Activated CD4-positive, alpha-beta T cell treated with anti-CD3 and anti-CD28 coated beads, Interleukin-2, amount 10 ng/mL, durations not matched to agents 24 days and 14 days (primary cell): ENCODE results near the gene SLC38A7. TPM values are rescaled to one million over a fixed set of nuclear protein-coding genes. Genes with fewer than 3 reads are reported as not detected.
A peak's percentile ranks its signal among the peaks of the same experiment; 100 is the strongest.
"Not testable (repeated sequence)": the region's sequence is repeated elsewhere in the genome, so short reads cannot be mapped to it uniquely, and the experiment has no call there.

ENCODE experiments used
- DNase-seq: peaks from one replicate; pipeline ENCODE4 v3.0.0; 2022
- H3K27ac Mint-ChIP-seq: one replicate; pipeline ENCODE4 v1.8.0; 2022; ENCODE audit warnings: mild to moderate bottlenecking, mixed read lengths
- H3K27me3 Mint-ChIP-seq: one replicate; pipeline ENCODE4 v1.8.0; 2022; ENCODE audit warnings: mixed read lengths
- H3K36me3 Mint-ChIP-seq: one replicate; pipeline ENCODE4 v1.8.0; 2022; ENCODE audit warnings: low read depth, mild to moderate bottlenecking, mixed read lengths
- H3K4me1 Mint-ChIP-seq: one replicate; pipeline ENCODE4 v1.8.0; 2021; ENCODE audit warnings: mixed read lengths
- H3K4me3 Mint-ChIP-seq: one replicate; pipeline ENCODE4 v1.8.0; 2022; ENCODE audit warnings: mild to moderate bottlenecking, moderate library complexity, mixed read lengths
- H3K9me3 Mint-ChIP-seq: one replicate; pipeline ENCODE4 v1.8.0; 2021; ENCODE audit warnings: mixed read lengths
- intact Hi-C: fragments of 100-400 bp; cut with micrococcal nuclease; formaldehyde crosslinking; loops from one replicate; pipeline ENCODE4 v1.15.1; 2023
- total RNA-seq: library from RNA; stranded (reverse); gene quantifications from 2 replicates; pipeline ENCODE4 v1.2.3, GENCODE V29; 2022

SLC38A7 gene
- total RNA-seq, 1 donor from 2014 or later: 10.8 TPM

DNA sequence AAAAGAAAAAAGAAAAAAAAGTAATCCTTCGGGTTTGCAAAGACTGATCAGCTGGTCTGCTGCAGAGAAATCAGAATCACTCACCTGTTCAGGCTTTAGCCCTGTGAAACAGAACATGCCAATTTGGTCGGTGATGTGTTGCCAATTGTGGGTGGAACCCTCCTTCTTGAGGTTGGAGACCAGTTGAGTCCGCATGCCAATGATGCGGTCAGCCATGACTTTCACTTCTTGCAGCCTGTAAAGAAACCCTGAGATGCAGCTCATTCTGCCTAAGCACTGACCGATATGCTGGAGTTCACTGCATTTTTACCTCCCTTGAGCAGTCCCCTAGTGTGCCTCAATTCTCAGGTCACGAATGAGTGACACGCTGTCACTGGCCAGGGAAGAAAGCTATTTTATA, 24.8 kb upstream of the SLC38A7 start:
- H3K4me3 Mint-ChIP-seq: no peak overlapping the region
- DNase-seq: no peak
- H3K4me1 Mint-ChIP-seq: no peaks in the 10 kb centered on the region
- H3K27ac Mint-ChIP-seq: no peak overlapping the region
- peaks cover 43% of the 10 kb centered on the region for H3K36me3 Mint-ChIP-seq
- H3K27me3 Mint-ChIP-seq: no peaks in the 10 kb centered on the region
- no peaks in the 10 kb centered on the region for H3K9me3 Mint-ChIP-seq
- intact Hi-C loops: no loop called here

DNA sequence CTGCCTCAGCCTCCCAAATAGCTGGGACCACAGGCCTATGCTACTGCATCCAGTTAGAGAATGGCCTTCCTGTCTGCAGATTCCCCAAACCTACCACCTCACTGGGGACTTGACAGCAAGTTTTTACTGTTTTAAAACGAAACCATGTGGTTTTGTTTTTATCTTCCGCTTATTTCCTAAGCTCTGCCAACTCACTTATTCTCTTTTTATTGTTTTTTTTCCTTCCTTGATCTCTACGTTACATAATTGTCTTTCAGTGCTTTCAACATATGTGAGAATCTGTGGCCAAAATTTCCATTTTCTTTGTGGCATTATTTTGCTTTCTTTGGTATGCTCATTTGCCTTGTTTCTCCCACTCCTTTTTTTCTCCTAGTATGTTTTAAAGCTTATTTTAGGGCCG, 14.6 kb upstream of the SLC38A7 start:
- DNase-seq: no peak
- H3K36me3 Mint-ChIP-seq: peaks cover under 1% of the 10 kb centered on the region
- intact Hi-C loops: no loop called here
- no peaks in the 10 kb centered on the region for H3K27me3 Mint-ChIP-seq
- H3K4me3 Mint-ChIP-seq: no peak overlapping the region
- no peak overlapping the region for H3K27ac Mint-ChIP-seq
- H3K9me3 Mint-ChIP-seq: no peaks in the 10 kb centered on the region
- peaks cover 4% of the 10 kb centered on the region for H3K4me1 Mint-ChIP-seq

DNA sequence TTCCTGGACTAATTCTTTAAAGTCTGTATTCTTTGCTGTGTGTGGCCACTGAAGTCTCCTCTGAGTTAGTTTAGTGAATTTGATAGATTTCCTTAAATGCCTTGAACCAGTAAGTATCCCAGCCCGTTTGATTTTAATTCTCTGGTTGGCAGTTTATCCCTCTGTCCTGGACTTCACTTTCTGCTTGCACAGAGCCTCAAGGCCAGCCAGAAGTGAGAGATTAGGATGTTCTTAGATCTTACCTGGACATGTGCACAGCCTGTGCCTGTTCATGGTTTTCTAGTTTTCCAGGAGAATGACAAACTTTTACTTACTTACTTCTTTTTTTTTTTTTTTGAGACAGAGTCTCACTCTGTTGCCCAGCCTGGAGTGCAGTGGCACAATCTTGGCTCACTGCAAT, 10.8 kb upstream of the SLC38A7 start:
- intact Hi-C loops: no loop called here
- no peaks in the 10 kb centered on the region for H3K36me3 Mint-ChIP-seq

DNA sequence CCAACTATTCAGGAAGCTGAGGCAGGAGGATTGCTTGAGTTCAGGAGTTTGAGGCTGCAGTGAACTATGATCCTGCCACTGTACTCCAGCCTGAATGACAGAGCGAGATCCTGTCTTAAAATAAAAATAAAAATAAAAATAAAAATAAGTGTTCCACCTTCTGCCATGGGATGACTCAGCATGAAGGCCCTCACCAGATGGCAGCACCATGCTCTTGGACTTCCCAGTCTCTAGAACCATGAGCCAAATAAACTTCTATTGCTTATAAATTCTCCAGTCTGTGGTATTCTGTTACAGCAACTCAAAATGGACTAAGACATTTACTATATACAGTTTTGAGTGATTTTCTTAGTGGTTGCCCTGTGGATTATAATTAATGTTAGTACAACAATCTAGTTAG, 7.9 kb upstream of the SLC38A7 start:
- no peak for DNase-seq
- Mint-ChIP-seq H3K27me3 (peaks cover 9% of the 10 kb centered on the region), H3K27ac (no peak overlapping the region), H3K4me3 (no peak overlapping the region), H3K36me3 (no peaks in the 10 kb centered on the region), H3K9me3 (no peaks in the 10 kb centered on the region), H3K4me1 (no peaks in the 10 kb centered on the region)
- intact Hi-C loops: no loop called here

More for the DNA sequence above, 10.8 kb upstream of the SLC38A7 start:
- peaks cover 2% of the 10 kb centered on the region for H3K27me3 Mint-ChIP-seq
- H3K27ac Mint-ChIP-seq: no peak overlapping the region
- H3K9me3 Mint-ChIP-seq: no peaks in the 10 kb centered on the region
- no peak overlapping the region for H3K4me3 Mint-ChIP-seq
- DNase-seq: no peak
- H3K4me1 Mint-ChIP-seq: peaks cover 4% of the 10 kb centered on the region

DNA sequence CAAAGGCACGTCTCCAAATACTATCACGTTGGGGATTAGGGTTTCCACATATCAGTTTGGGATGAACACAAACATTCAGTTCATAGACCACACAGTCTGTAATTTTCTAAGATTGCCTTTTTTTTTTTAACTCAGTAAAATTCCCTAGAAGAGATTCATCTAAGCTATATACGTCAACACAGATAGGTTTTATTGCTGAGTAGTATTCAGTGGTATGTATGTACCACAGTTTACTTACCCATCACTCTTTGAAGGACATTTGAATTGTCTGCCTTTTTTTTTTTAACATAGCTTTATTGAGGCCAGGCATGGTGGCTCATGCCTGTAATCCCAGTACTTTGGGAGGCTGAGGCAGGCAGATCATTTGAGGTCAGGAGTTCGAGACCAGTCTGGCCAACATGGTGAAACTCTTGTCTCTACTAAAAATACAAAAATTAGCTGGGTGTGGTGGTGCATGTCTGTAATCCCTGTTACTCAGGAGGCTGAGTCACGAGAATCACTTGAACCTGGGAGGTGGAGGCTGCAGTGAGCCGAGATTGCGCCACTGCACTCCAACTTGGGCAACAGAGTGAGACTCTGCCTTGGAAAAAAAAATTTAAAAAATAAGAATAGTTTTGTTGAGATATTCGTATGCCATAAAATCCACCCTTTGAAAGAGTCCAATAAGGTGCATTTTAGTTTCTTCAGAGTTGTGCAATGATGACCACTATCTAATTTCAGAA, 2.6 kb upstream of the SLC38A7 start:
- H3K36me3 Mint-ChIP-seq, DNase-seq, H3K4me3 Mint-ChIP-seq, intact Hi-C loops, H3K27ac Mint-ChIP-seq, H3K27me3 Mint-ChIP-seq, H3K9me3 Mint-ChIP-seq: not testable (repeated sequence)
- peaks cover 13% of the 10 kb centered on the region for H3K4me1 Mint-ChIP-seq

DNA sequence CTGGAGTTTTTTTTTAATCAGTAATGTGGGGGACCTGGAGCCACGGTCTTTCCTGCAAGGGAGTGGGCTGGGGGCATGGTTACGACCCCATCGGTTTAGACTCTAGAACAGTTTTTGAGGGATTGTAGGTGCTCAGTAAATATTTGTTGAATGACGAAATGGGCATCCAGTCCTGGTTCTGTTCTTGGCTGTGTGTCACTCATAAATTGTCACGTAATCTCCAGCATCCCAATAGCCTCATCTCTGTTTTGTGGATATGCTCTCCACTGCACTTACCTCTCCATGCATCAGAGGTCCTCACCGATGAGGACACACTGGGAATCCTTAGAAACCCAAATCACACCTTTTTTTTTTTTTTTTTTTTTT, 497 bp upstream of the SLC38A7 start:
- no peaks in the 10 kb centered on the region for H3K36me3 Mint-ChIP-seq

DNA sequence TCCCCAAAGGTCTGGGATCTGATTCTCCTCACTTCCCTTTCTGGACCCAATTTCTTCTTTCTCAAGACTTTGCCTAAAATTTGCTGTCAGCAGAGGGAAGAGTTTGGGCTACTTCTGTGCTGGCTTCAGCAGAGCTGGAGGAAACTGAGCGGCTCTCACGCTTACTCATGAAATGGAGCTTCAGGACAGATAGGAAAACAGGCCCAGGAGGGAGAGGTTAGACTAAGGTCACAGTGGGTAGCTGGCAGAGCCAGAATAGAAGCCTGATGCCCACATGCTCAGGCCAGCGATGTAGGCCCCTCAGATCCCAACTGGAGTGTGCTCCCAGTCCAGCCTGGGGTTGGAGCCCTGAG, 593 bp downstream of the SLC38A7 start:
- Mint-ChIP-seq H3K27me3 (no peaks in the 10 kb centered on the region), H3K9me3 (no peaks in the 10 kb centered on the region), H3K27ac (peak overlapping the region; percentile 83), H3K36me3 (no peaks in the 10 kb centered on the region), H3K4me3 (peak overlapping the region; percentile 92), H3K4me1 (peaks cover 13% of the 10 kb centered on the region)
- intact Hi-C loops: loop anchor here (1.0 to 5.0 kb wide), 3 partner anchors 50 to 73 kb away; partner anchors contain the start of gene GOT2
- DNase-seq: no peak

More for the DNA sequence above, 497 bp upstream of the SLC38A7 start:
- intact Hi-C loops: no loop called here
- Mint-ChIP-seq H3K4me3 (peak overlapping the region; percentile 92), H3K27me3 (peaks cover 6% of the 10 kb centered on the region), H3K27ac (no peak overlapping the region), H3K4me1 (peaks cover 13% of the 10 kb centered on the region), H3K9me3 (no peaks in the 10 kb centered on the region)
- DNase-seq: no peak

DNA sequence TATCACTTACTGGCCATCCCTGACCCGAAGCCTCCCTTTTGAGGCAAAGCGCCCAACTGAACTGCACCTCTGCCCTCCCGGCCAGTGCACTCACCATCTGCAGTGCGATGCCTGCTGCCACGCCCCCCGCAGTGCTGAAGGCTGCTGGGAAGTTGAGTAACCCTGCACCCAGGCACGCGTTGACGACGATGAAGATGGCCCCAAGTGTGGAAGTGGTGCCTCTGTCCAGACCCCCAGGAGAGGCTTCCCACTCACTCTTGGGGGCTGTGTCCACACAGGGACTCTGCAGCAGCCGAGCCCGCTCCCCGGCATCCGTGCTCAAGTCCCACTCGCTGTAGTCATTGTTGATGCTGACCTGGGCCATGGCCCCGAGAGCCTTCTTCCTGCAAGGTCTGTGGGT, 4.8 kb downstream of the SLC38A7 start:
- Mint-ChIP-seq H3K9me3 (no peaks in the 10 kb centered on the region), H3K4me1 (peaks cover 13% of the 10 kb centered on the region), H3K27ac (no peak overlapping the region), H3K4me3 (no peak overlapping the region), H3K27me3 (no peaks in the 10 kb centered on the region), H3K36me3 (peaks cover 2% of the 10 kb centered on the region)
- intact Hi-C loops: loop anchor here (5.0 kb wide), 1 partner anchor 78 kb away; no protein-coding TSS in a partner anchor
- no peak for DNase-seq

DNA sequence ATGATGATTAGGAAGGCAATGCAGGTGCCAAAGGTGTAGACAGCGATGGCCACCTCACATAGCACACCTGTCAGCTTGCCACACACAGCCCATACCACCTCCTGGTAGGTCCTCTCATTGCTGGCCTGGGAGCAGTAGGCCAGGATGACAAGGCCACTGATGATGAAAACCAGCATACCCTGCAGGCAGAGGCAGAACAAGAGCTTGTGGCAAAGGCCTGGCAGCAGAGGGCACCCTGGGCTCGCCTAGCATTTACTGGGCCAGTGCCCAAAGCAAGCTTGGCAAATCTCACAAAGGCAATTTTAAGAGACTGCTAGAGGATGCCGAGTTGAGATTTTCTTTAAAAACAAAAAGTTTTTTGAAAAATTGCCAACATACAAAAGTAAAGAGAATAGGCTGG, 5.9 kb downstream of the SLC38A7 start:
- H3K27me3 Mint-ChIP-seq: no peaks in the 10 kb centered on the region
- no peak overlapping the region for H3K27ac Mint-ChIP-seq
- peaks cover 8% of the 10 kb centered on the region for H3K4me1 Mint-ChIP-seq
- intact Hi-C loops: no loop called here
- DNase-seq: no peak
- H3K4me3 Mint-ChIP-seq: no peak overlapping the region
- no peaks in the 10 kb centered on the region for H3K9me3 Mint-ChIP-seq
- peaks cover 2% of the 10 kb centered on the region for H3K36me3 Mint-ChIP-seq

DNA sequence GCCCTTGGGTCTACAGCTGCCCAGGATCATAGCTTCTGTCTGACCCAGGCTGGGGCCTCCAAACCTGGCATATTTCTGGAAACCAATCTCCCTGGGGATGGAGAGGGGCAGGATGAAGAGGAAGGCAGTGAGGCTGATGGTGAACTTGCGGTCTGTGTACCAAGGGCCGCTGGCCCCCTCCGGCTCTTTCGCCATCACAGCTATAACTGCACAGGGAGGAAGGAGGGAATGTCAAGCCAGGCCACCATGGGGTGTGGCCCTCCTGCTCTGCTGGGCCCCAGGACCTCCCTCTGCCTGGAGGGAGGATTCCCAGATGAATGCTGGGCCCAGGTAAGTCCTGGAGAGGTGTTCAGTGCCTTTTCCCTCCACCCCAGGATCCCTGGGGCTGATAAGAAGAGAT, 6.3 kb downstream of the SLC38A7 start:
- Mint-ChIP-seq H3K4me3 (no peak overlapping the region), H3K27me3 (no peaks in the 10 kb centered on the region), H3K36me3 (peaks cover 2% of the 10 kb centered on the region), H3K9me3 (no peaks in the 10 kb centered on the region), H3K4me1 (peaks cover 3% of the 10 kb centered on the region), H3K27ac (no peak overlapping the region)
- intact Hi-C loops: no loop called here
- DNase-seq: no peak

DNA sequence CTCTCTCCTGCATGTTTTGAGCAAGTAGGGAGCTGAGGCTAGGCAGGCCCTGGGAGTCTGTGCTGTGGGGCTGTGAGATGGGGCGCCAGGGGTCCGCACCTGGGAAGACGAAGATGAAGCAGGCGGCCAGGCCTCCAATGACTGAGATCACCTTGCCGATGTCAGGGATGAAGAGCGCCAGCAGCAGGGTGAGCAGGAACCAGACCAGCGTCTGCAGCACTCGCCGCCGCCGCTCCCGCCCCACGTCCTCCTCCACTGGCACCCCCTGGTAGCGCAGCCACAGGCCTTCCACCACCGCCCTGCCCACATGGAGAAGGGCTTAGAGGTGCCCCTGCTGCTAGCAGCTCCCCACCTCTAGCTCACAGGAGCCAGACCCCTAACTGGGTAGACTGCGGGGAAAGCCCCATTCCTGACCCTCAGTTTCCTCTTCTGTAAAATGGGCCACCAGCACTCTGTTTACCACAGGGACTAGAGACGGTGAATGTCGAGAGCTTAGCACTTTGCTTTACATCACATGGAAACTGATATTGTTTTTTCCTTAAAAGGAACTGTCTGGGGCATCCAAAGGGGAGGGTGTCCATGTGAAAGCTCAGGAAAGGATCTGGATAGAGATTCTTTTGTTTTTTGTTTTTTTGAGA, 13.5 kb downstream of the SLC38A7 start:
- H3K27ac Mint-ChIP-seq: no peak overlapping the region
- DNase-seq: no peak
- no peak overlapping the region for H3K4me3 Mint-ChIP-seq
- H3K36me3 Mint-ChIP-seq: peaks cover 6% of the 10 kb centered on the region
- H3K4me1 Mint-ChIP-seq: no peaks in the 10 kb centered on the region
- H3K27me3 Mint-ChIP-seq: no peaks in the 10 kb centered on the region
- H3K9me3 Mint-ChIP-seq: no peaks in the 10 kb centered on the region
- intact Hi-C loops: no loop called here

DNA sequence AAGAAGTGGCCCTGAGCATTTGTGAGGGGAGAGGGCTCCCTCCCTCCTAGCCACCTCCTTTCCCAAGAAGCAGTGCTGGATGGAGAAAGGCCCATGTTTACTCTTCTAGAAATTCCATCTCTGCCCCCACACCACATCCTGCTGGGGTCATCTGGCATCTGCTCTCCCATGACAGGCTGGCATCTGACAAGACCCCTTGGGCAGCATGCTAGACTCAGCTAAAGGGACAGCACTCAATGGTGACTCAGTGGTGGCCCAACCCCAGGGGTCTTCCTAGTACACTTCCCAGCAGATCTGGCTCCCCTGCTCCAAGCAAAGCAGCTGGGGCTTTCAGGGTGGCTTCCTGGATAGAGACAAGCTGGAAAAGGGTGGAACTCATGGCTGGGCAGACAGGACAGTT, 14.4 kb downstream of the SLC38A7 start:
- H3K27ac Mint-ChIP-seq: no peak overlapping the region
- DNase-seq: no peak
- no peaks in the 10 kb centered on the region for H3K9me3 Mint-ChIP-seq
- H3K4me1 Mint-ChIP-seq: no peaks in the 10 kb centered on the region
- H3K4me3 Mint-ChIP-seq: no peak overlapping the region
- H3K36me3 Mint-ChIP-seq: peaks cover 6% of the 10 kb centered on the region
- intact Hi-C loops: no loop called here
- no peaks in the 10 kb centered on the region for H3K27me3 Mint-ChIP-seq

DNA sequence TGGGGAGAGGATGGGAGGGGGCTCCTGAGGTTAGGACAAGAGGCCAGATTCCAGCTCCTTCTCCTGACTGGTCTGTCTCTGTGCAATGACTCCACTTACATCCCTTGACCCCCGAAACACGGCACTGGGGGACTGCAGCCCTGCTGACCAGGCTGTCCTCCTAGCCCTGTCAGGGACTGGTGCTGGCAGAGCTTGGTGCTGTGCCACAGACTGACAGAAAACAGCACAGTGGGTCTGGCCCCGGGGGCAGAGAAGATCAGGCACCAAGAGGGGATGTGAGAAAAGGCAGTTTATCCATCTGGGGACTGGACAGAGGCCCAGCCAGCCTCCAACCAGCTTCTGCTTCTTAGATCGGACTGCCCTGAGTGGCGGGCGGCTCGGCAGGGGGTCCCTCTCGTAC, 19.4 kb downstream of the SLC38A7 start:
- Mint-ChIP-seq H3K4me3 (no peak overlapping the region), H3K4me1 (no peaks in the 10 kb centered on the region), H3K36me3 (peaks cover 4% of the 10 kb centered on the region), H3K27me3 (no peaks in the 10 kb centered on the region), H3K9me3 (no peaks in the 10 kb centered on the region), H3K27ac (no peak overlapping the region)
- intact Hi-C loops: no loop called here
- no peak for DNase-seq

DNA sequence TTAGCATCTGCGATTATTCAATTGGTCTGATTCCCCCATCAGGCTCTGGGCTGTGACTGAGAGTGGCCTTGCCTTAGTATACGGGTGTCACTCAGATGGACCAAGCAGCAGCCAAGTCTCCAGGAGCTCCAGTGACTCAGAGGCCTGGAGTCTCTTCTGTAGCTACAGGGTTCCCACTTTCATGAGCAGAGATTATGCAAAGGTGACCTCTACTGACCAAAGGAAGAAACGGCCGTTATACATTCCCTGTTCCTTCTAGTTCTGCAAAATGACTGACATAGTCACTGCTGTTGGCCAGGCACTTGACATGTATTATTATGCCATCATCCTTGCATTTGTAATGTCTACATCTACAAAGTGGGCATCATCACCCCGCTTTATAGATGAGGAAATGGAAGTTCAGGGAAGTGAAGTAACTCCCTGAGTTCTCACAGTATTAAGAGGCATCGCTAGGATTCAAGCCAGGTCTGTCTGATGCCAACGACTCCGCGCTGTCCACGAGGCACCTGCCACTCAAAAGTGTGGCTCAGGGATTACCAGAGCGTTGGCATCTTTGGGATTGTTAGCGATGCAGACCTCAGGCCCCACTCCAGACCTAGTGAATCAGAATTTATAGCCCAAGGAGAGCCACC, 23.3 kb downstream of the SLC38A7 start:
- peak; percentile 63 for DNase-seq
- intact Hi-C loops: loop anchor here (1.0 to 2.0 kb wide), 2 partner anchors 149 to 325 kb away; no protein-coding TSS in a partner anchor
- Mint-ChIP-seq H3K4me3 (no peak overlapping the region), H3K9me3 (no peaks in the 10 kb centered on the region), H3K4me1 (no peaks in the 10 kb centered on the region), H3K27ac (no peak overlapping the region), H3K36me3 (no peaks in the 10 kb centered on the region), H3K27me3 (no peaks in the 10 kb centered on the region)
